H1 (cell line): ENCODE measurements around the gene PLD6. TPM values are rescaled to one million over a fixed set of nuclear protein-coding genes. Genes with fewer than 3 reads are reported as not detected.

ENCODE experiments used
- CTCF ChIA-PET: fragments of 300-600 bp; sonication (Branson Sonifier 250); formaldehyde crosslinking; loops from one replicate; lab custom pipeline; 2021; ENCODE audit not compliant: partially characterized antibody; lab: Charles Lee
- POLR2A ChIA-PET: fragments of 300-600 bp; sonication (Branson Sonifier 250); formaldehyde crosslinking; loops from one replicate; lab custom pipeline; 2021; ENCODE audit warnings: inconsistent platforms; ENCODE audit not compliant: partially characterized antibody; lab: Charles Lee
- DNase-seq, 2 experiments: peaks; one replicate each; pipeline versions ENCODE4 v3.0.0 to v3.0.0-alpha.2; 2010 to 2022; ENCODE audit warnings: low spot score in 2 of 2, low read depth in 1 of 2, mixed read lengths in 1 of 2
- FAIRE-seq: peaks from 2 replicates; lab custom pipeline; 2011; peaks lifted over from hg19 to GRCh38; lab: Jason Lieb, UNC
- H2AFZ ChIP-seq: 2 replicates; pipeline ENCODE4 v1.8.1; 2012; ENCODE audit warnings: low read length, inconsistent platforms
- H2AK5ac ChIP-seq: 2 replicates; pipeline ENCODE4 v1.6.1; 2013; ENCODE audit warnings: low read depth, low read length
- H2BK120ac ChIP-seq: replicated peaks from 2 replicates; pipeline ENCODE3; 2013; ENCODE audit warnings: low read depth, low read length, inconsistent platforms
- H2BK12ac ChIP-seq: 2 replicates; pipeline ENCODE4 v1.6.1; 2013; ENCODE audit warnings: low read depth, low read length
- H2BK15ac ChIP-seq: 2 replicates; pipeline ENCODE4 v1.6.1; 2013; ENCODE audit warnings: low read length
- H2BK20ac ChIP-seq: 2 replicates; pipeline ENCODE4 v1.6.1; 2013; ENCODE audit warnings: low read length
- H2BK5ac ChIP-seq: 2 replicates; pipeline ENCODE4 v1.6.1; 2013; ENCODE audit warnings: low read depth, low read length
- H3K14ac ChIP-seq: 2 replicates; pipeline ENCODE4 v1.6.1; 2013; ENCODE audit warnings: inconsistent platforms; ENCODE audit not compliant: insufficient read length
- H3K18ac ChIP-seq: 2 replicates; pipeline ENCODE4 v1.6.1; 2013; ENCODE audit warnings: low read length; ENCODE audit errors: extremely low read depth
- H3K23ac ChIP-seq: 2 replicates; pipeline ENCODE4 v1.6.1; 2013; ENCODE audit warnings: inconsistent platforms; ENCODE audit not compliant: insufficient read length
- H3K23me2 ChIP-seq: 2 replicates; pipeline ENCODE4 v1.6.1; 2013; ENCODE audit warnings: low read depth, low read length
- H3K27ac ChIP-seq: 2 replicates; pipeline ENCODE4 v1.6.1; 2011; ENCODE audit warnings: low read depth, low read length, inconsistent platforms
- H3K27me3 ChIP-seq, 4 experiments: replicated peaks in 1 of 4; 1 replicate in 1 of 4; 2 replicates in 3 of 4; pipeline versions ENCODE4 v1.6.1 to v1.8.1; 2011 to 2013; ENCODE audit warnings: low read length in 3 of 4, mild to moderate bottlenecking in 3 of 4, inconsistent platforms in 2 of 4, mixed read lengths in 2 of 4, moderate library complexity in 1 of 4; ENCODE audit not compliant: control insufficient read depth in 3 of 4, insufficient read depth in 3 of 4; ENCODE audit errors: extremely low read depth in 1 of 4
- H3K36me3 ChIP-seq, 4 experiments: 2 replicates each; pipeline versions ENCODE4 v1.6.1 to v1.8.1; 2011 to 2013; ENCODE audit warnings: mild to moderate bottlenecking in 4 of 4, low read length in 3 of 4, moderate library complexity in 2 of 4, control low read depth in 1 of 4, inconsistent platforms in 1 of 4; ENCODE audit not compliant: insufficient read depth in 4 of 4, control insufficient read depth in 2 of 4
- H3K4ac ChIP-seq: replicated peaks from 2 replicates; pipeline ENCODE3; 2013; ENCODE audit warnings: low read length, low read depth, mixed read lengths, inconsistent platforms; ENCODE audit not compliant: insufficient read length
- H3K4me1 ChIP-seq, 4 experiments: replicated peaks in 1 of 4; 1 replicate in 1 of 4; 2 replicates in 3 of 4; pipeline versions ENCODE4 v1.6.1 to v1.8.1; 2011 to 2013; ENCODE audit warnings: low read length in 3 of 4, inconsistent platforms in 2 of 4, mixed read lengths in 1 of 4; ENCODE audit not compliant: insufficient read depth in 4 of 4, control insufficient read depth in 3 of 4
- H3K4me2 ChIP-seq, 2 experiments: 2 replicates each; pipeline versions ENCODE4 v1.6.1 to v1.8.1; 2011 to 2013; ENCODE audit warnings: low read depth in 2 of 2, low read length in 2 of 2, control low read depth in 1 of 2, inconsistent platforms in 1 of 2, mild to moderate bottlenecking in 1 of 2; ENCODE audit not compliant: insufficient read depth in 1 of 2
- H3K4me3 ChIP-seq, 4 experiments: fragments of 200-600, 300-600 bp in 1 of 4; sonication (generic), shearing (Covaris generic), sonication (Bioruptor Twin) in 1 of 4; 2 replicates each; pipeline versions ENCODE4 v1.5.1 to v1.8.1; 2011 to 2016; ENCODE audit warnings: low read length in 4 of 4, low read depth in 3 of 4, control low read depth in 2 of 4, inconsistent platforms in 2 of 4, mild to moderate bottlenecking in 2 of 4, mixed read lengths in 1 of 4, moderate library complexity in 1 of 4; ENCODE audit not compliant: insufficient read depth in 2 of 4; ENCODE audit errors: extremely low read depth in 1 of 4
- H3K56ac ChIP-seq: replicated peaks from 2 replicates; pipeline ENCODE3; 2013; ENCODE audit warnings: low read depth, mild to moderate bottlenecking, mixed read lengths, low read length, inconsistent platforms; ENCODE audit not compliant: insufficient read length
- H3K79me1 ChIP-seq: 2 replicates; pipeline ENCODE4 v1.6.1; 2013; ENCODE audit warnings: low read depth, low read length, control low read depth
- H3K79me2 ChIP-seq, 2 experiments: 2 replicates each; pipeline versions ENCODE4 v1.6.1 to v1.8.1; 2012 to 2013; ENCODE audit warnings: low read length in 2 of 2, mild to moderate bottlenecking in 2 of 2, inconsistent platforms in 1 of 2; ENCODE audit not compliant: insufficient read depth in 2 of 2, control insufficient read depth in 1 of 2
- H3K9ac ChIP-seq, 4 experiments: replicated peaks in 1 of 4; 1 replicate in 1 of 4; 2 replicates in 3 of 4; pipeline versions ENCODE4 v1.6.1 to v1.8.1; 2011 to 2013; ENCODE audit warnings: low read depth in 3 of 4, low read length in 3 of 4, control low read depth in 2 of 4, mild to moderate bottlenecking in 2 of 4, moderate library complexity in 2 of 4, inconsistent platforms in 1 of 4; ENCODE audit errors: extremely low read depth in 1 of 4
- H3K9me3 ChIP-seq, 2 experiments: 2 replicates each; pipeline versions ENCODE4 v1.6.1 to v1.8.1; 2012 to 2013; ENCODE audit warnings: mild to moderate bottlenecking in 2 of 2, moderate library complexity in 2 of 2, control low read depth in 1 of 2, inconsistent platforms in 1 of 2, low read depth in 1 of 2, low read length in 1 of 2, mixed read lengths in 1 of 2; ENCODE audit not compliant: insufficient read depth in 2 of 2
- H4K20me1 ChIP-seq, 2 experiments: replicated peaks in 1 of 2; 2 replicates each; pipeline versions ENCODE3 to v1.8.1; 2011 to 2013; ENCODE audit warnings: inconsistent platforms in 2 of 2, low read length in 2 of 2, mild to moderate bottlenecking in 1 of 2; ENCODE audit not compliant: insufficient read depth in 2 of 2, control insufficient read depth in 1 of 2
- H4K5ac ChIP-seq: 2 replicates; pipeline ENCODE4 v1.6.1; 2013; ENCODE audit warnings: low read length, low read depth, mixed read lengths, inconsistent platforms; ENCODE audit not compliant: insufficient read length
- H4K8ac ChIP-seq: 2 replicates; pipeline ENCODE4 v1.8.0; 2013; ENCODE audit warnings: mild to moderate bottlenecking, moderate library complexity, low read length, inconsistent platforms; ENCODE audit not compliant: insufficient read depth; ENCODE audit errors: extremely low read depth
- H4K91ac ChIP-seq: replicated peaks from 2 replicates; pipeline ENCODE3; 2013; ENCODE audit warnings: low read length, mixed read lengths, inconsistent platforms; ENCODE audit not compliant: insufficient read length
- ASH2L ChIP-seq: fragments of 200-600, 300-600 bp; sonication (generic); IDR thresholded peaks from one replicate; pipeline ENCODE4 v1.7.1; 2017; ENCODE audit warnings: low read length
- BCL11A ChIP-seq, 2 experiments: IDR thresholded peaks; one replicate each; pipeline ENCODE4 v1.6.1; 2011; ENCODE audit warnings: low read depth in 2 of 2, low read length in 2 of 2, mild to moderate bottlenecking in 2 of 2
- CEBPB ChIP-seq: IDR thresholded peaks from 2 replicates; pipeline ENCODE4 v1.6.1; 2012; ENCODE audit warnings: low read depth, low read length
- CHD2 ChIP-seq: IDR thresholded peaks from 2 replicates; pipeline ENCODE4 v1.6.1; 2012; ENCODE audit warnings: low read length, improper control_type of control experiment
- FOSL1 ChIP-seq: IDR thresholded peaks from 2 replicates; pipeline ENCODE4 v1.6.1; 2011; ENCODE audit warnings: mild to moderate bottlenecking, low read depth, low read length, moderate library complexity; ENCODE audit not compliant: insufficient read depth
- HDAC2 ChIP-seq, 2 experiments: fragments of 300-600 bp in 1 of 2; sonication (generic) in 1 of 2; IDR thresholded peaks; 2 replicates each; pipeline ENCODE4 v1.6.1; 2011 to 2012; ENCODE audit warnings: low read depth in 2 of 2, low read length in 2 of 2, mild to moderate bottlenecking in 2 of 2, moderate library complexity in 2 of 2, borderline replicate concordance in 1 of 2, inconsistent platforms in 1 of 2
- JUND ChIP-seq: IDR thresholded peaks from 2 replicates; pipeline ENCODE4 v1.6.1; 2011; ENCODE audit warnings: mild to moderate bottlenecking, improper control_type of control experiment, low read length
- KDM1A ChIP-seq: fragments of 200-600, 300-600 bp; sonication (generic); IDR thresholded peaks from 2 replicates; pipeline ENCODE4 v1.7.1; 2016; ENCODE audit warnings: mild to moderate bottlenecking, low read length, borderline replicate concordance
- NANOG ChIP-seq: IDR thresholded peaks from 2 replicates; pipeline ENCODE4 v1.6.1; 2011; ENCODE audit warnings: low read length, low read depth, mild to moderate bottlenecking, inconsistent platforms; ENCODE audit not compliant: insufficient read depth, poor library complexity, severe bottlenecking
- POLR2AphosphoS5 ChIP-seq: IDR thresholded peaks from 2 replicates; pipeline ENCODE4 v1.6.1; 2011; ENCODE audit warnings: low read depth, low read length
- SUZ12 ChIP-seq: fragments of 200-600 bp; sonication (generic); IDR thresholded peaks from 2 replicates; pipeline ENCODE4 v1.6.1; 2012; ENCODE audit warnings: mild to moderate bottlenecking, inconsistent platforms, low read length, moderate library complexity, mixed read lengths
- TBP ChIP-seq: IDR thresholded peaks from 2 replicates; pipeline ENCODE4 v1.6.1; 2011; ENCODE audit warnings: low read depth, low read length, improper control_type of control experiment
- ZNF274 ChIP-seq: IDR thresholded peaks from 2 replicates; pipeline ENCODE4 v1.7.0; 2012; ENCODE audit warnings: low read length, borderline replicate concordance; ENCODE audit errors: extremely low read depth
- WGBS, 2 experiments: shearing (Covaris generic) in 1 of 2; methylation state at CpG; one replicate each; pipeline versions ENCODE4 v1.1.6 to v1.1.7; 2013 to 2015; ENCODE audit warnings: low lambda C conversion rate in 2 of 2, mixed read lengths in 2 of 2, inconsistent platforms in 1 of 2, low coverage in 1 of 2, missing lambda C conversion rate in 1 of 2; ENCODE audit not compliant: insufficient replicate concordance in 2 of 2, insufficient coverage in 1 of 2, insufficient read length in 1 of 2; ENCODE audit errors: extremely low coverage in 1 of 2, missing lambda C conversion rate in 1 of 2; 5-methylcytosine and 5-hydroxymethylcytosine counted together
- polyA plus RNA-seq, 7 experiments: library from polyadenylated mRNA; depleted of rRNA in 3 of 7; stranded (reverse) in 5 of 7; unstranded in 2 of 7; fragments of >200 nt in 5 of 7; fragments of 200-250 nt in 2 of 7; gene quantifications; 1 replicate in 5 of 7; 2 replicates in 1 of 7; 4 replicates in 1 of 7; pipeline versions ENCODE4 v1.2.1 to v1.2.3, GENCODE V29; 2011 to 2013; ENCODE audit warnings: missing spikeins in 2 of 7, mixed read lengths in 2 of 7
- total RNA-seq: library from RNA; stranded (reverse); fragmentation: NEBNext Ultra II Directional; extraction: Animal tissue kit (Norgen Biotek cat#: 25700); gene quantifications from 2 replicates; pipeline ENCODE4 v1.2.1, GENCODE V29; 2021
- TF ChIP-seq, protein P1 (sequence below): IDR thresholded peaks from 2 replicates; pipeline ENCODE4 v1.6.1; 2011; ENCODE audit warnings: low read depth, mild to moderate bottlenecking, low read length; ENCODE audit not compliant: insufficient read depth

The PLD6 gene
- total and polyA plus RNA-seq, 2 of the 8 experiments (the other 6 are each of a cell fraction or from before 2014, with no cell fraction given), result 0.20 to 0.22 TPM

DNA sequence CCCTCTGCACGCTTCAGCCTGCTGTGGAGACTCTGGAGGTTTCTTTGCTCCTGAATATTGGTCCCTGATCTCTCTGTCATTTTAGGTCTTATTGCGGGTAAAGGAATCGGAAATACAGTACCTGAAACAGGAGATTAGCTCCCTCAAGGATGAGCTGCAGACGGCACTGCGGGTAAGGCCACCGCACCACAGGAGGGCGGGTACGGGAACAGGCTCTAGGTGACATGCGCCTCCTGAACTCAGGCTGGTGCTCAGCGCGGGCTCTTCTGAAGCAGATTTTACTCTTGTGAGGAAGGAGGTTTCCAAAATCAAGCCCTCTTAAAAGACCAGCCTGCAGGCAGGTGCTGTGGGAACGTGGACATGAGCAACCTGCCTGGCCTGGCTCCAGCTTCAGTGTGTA is 29.8 kb downstream of the PLD6 start:
- Histone ChIP-seq H2BK12ac (no peak overlapping the region), H4K8ac (no peak overlapping the region), H2AFZ (no peak overlapping the region), H3K79me1 (no peaks in the 10 kb centered on the region), H3K4me2 (no peak overlapping the region), H2BK5ac (no peak overlapping the region), H4K5ac (no peak overlapping the region), H4K91ac (no peak overlapping the region), H3K27ac (no peak overlapping the region), H3K4me1 (no peaks in the 10 kb centered on the region), H3K4me3 (no peak overlapping the region), H3K9ac (no peak overlapping the region), H3K79me2 (no peaks in the 10 kb centered on the region), H3K9me3 (no peaks in the 10 kb centered on the region), H3K56ac (no peak overlapping the region), H3K23me2 (no peaks in the 10 kb centered on the region), H3K18ac (no peak overlapping the region), H3K23ac (no peak overlapping the region), H3K36me3 (peaks cover 5 to 39% (median 29%) of the 10 kb centered on the region in 4 experiments; a peak in 7 of 8 replicates), H3K4ac (no peak overlapping the region), H2BK120ac (no peak overlapping the region), H2BK15ac (no peak overlapping the region), H3K27me3 (no peaks in the 10 kb centered on the region), H4K20me1 (peaks cover 0 to 14% of the 10 kb centered on the region in 2 experiments), H2AK5ac (no peak overlapping the region), H3K14ac (no peak overlapping the region), H2BK20ac (no peak overlapping the region)
- FAIRE-seq (no peak), DNase-seq (no peak)
- POLR2A ChIA-PET, result no interaction called here
- WGBS, 2 experiments, result 89% methylated on average over 12 of the region's 12 CpGs; no CpG with 5 or more reads in 1 of the 2 experiments
- CTCF ChIA-PET, result interaction anchor here (1.6 kb wide), 1 partner anchor 10 kb away, joined by 8 read pairs; no protein-coding TSS in a partner anchor
- TF ChIP-seq, protein P1, sequence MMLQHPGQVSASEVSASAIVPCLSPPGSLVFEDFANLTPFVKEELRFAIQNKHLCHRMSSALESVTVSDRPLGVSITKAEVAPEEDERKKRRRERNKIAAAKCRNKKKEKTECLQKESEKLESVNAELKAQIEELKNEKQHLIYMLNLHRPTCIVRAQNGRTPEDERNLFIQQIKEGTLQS, result no peak
- no peak for TF ChIP-seq KDM1A
- TF ChIP-seq POLR2AphosphoS5, result no peak
- TF ChIP-seq JUND, result no peak
- no peak for TF ChIP-seq SUZ12
- TF ChIP-seq ZNF274, result no peak
- no peak for TF ChIP-seq FOSL1
- no peak for TF ChIP-seq BCL11A (IDR thresholded peaks at IDR 0.05; ENCODE audit: low read depth in 2 of 2, low read length in 2 of 2)
- no peak for TF ChIP-seq CEBPB
- no peak for TF ChIP-seq CHD2
- no peak for TF ChIP-seq NANOG
- no peak for TF ChIP-seq ASH2L
- TF ChIP-seq HDAC2 (IDR thresholded peaks at IDR 0.05; ENCODE audit: borderline replicate concordance in 1 of 2, low read depth in 2 of 2, low read length in 2 of 2), result no peak
- no peak for TF ChIP-seq TBP
